NCI-H460 (cell line): ENCODE data around the gene DAAM2. TPM values are rescaled to one million over a fixed set of nuclear protein-coding genes. Genes with fewer than 3 reads are reported as not detected.

Source experiments
- DNase-seq: peaks from one replicate; pipeline ENCODE4 v3.0.0-alpha.2; 2016; ENCODE audit warnings: low read depth; ENCODE audit errors: extremely low read depth
- total RNA-seq: library from RNA; depleted of rRNA; stranded (reverse); fragments of >200 nt; shearing (Covaris generic); gene quantifications from 2 replicates; pipeline ENCODE4 v1.2.3, GENCODE V29; 2014

DAAM2 gene
- total RNA-seq, 1 experiment from 2014 or later: not detected

- DNase-seq: no peak
Measured at GRCh38 chr6:39881851-39882530, 89.8 kb downstream of the DAAM2 start.

GRCh38 chr6:39882531-39882899 lies 90.3 kb downstream of the DAAM2 start:
- no peak for DNase-seq

- DNase-seq: no peak
Measured at GRCh38 chr6:39884696-39885095, 92.5 kb downstream of the DAAM2 start.

- no peak for DNase-seq
Measured at GRCh38 chr6:39885691-39886090, 93.5 kb downstream of the DAAM2 start.

- no peak for DNase-seq
Measured at GRCh38 chr6:39886871-39887270, 94.7 kb downstream of the DAAM2 start.

DNA sequence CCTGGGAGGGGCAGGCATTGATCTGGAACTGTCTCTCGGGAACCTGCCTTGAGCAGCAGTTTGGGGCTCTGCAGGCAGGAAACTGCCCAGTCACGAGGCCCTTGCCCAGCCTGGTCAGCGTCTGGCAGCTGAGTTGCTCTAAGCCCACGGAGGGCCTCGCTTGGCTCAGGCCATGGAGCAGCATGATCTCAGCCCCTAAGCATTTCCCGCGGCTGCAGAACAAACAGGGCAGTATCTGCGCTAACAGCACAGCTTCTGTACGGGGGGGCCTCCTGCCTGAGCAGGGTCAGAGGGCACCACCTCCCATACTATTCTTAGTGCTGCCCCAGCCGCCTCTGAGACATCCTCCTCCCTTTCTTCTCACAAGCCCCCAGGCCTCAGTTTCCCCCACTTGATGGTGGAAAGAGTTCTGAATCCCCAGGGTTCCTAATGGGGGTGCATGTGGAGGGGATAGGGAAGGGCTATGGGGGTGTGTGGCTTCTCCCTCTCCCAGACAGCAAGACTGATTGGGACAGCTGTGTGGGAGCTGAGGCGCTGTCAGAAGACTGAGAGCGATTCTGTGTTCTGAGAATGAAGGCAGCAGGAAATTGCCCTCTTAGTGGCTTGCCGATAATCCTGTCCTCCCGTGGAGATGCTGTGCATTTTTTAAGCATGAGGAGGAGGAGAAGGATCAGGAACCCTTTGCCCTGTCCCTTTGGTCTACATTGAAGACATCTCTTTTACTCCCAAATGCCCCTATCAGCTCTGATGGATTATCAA lies 95.7 kb downstream of the DAAM2 start:
- DNase-seq: no peak

- DNase-seq: no peak
Measured at GRCh38 chr6:39889229-39889628, 97.1 kb downstream of the DAAM2 start.

DNA sequence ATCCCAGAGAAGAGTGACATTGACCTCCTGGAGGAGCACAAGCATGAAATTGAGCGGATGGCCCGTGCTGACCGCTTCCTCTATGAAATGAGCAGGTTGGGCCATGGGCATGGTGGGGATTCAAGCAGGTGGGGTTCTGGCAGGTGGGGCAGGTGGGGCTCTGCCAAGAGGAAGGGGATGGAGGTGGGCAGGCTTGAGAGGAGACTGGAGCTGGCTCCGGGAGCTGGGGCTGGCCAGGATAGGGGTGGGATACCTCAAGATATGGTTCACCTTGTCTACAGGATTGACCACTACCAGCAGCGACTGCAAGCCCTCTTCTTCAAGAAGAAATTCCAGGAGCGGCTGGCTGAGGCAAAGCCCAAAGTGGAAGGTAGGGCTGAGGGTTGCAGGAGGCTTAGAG lies 99.2 kb downstream of the DAAM2 start:
- DNase-seq: no peak

GRCh38 chr6:39891976-39892375 lies 99.8 kb downstream of the DAAM2 start:
- no peak for DNase-seq

DNA sequence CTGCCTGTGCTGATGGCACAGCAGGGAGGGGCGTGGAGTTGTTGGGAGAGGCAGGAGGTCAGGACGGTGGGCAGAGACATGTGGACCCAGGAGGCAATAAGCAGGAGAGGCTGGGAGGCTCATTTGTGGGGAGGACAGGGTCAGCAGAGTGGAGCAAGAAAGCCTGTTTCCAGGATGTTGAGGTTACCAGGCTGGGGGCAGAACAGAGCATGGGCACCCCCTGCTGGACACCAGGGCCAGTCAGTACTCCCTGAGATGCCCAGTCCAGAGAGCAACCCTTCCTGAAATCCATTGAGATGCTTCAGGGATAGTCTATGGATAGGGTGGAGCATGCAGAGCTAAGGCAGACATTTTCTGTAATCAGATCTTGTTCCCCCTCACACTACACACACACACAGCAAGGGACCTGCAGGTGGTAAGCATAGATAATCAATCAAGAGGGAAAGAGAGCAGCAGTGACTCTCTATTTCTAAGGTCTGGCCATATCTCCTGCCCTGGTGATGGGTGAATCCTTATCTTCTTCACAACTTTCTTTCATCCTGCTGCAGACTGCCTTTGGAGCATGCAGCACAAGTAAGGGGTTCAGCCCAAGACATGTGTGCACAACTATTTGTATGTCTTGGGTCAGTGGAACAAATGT lies 100.4 kb downstream of the DAAM2 start:
- DNase-seq: no peak

- no peak for DNase-seq
Measured at GRCh38 chr6:39893286-39893685, 101.1 kb downstream of the DAAM2 start.

DNA sequence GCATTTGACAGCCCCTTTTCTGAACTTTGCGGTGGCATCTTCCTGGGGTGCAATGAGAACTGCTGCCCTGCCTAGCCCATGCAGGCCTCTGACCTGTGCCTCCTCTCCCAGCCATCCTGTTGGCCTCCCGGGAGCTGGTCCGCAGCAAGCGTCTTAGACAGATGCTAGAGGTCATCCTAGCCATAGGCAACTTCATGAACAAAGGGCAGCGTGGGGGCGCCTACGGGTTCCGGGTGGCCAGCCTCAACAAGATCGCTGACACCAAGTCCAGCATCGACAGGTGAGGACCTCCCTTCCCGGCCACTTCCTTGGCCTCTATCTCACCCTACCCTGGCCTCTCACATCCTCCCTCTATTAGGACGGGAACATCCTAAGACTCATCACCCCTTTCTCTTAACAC lies 104.5 kb downstream of the DAAM2 start:
- DNase-seq: no peak

- no peak for DNase-seq
Measured at GRCh38 chr6:39897698-39898097, 105.5 kb downstream of the DAAM2 start.

- DNase-seq: no peak
Measured at GRCh38 chr6:39898625-39899024, 106.4 kb downstream of the DAAM2 start.

DNA sequence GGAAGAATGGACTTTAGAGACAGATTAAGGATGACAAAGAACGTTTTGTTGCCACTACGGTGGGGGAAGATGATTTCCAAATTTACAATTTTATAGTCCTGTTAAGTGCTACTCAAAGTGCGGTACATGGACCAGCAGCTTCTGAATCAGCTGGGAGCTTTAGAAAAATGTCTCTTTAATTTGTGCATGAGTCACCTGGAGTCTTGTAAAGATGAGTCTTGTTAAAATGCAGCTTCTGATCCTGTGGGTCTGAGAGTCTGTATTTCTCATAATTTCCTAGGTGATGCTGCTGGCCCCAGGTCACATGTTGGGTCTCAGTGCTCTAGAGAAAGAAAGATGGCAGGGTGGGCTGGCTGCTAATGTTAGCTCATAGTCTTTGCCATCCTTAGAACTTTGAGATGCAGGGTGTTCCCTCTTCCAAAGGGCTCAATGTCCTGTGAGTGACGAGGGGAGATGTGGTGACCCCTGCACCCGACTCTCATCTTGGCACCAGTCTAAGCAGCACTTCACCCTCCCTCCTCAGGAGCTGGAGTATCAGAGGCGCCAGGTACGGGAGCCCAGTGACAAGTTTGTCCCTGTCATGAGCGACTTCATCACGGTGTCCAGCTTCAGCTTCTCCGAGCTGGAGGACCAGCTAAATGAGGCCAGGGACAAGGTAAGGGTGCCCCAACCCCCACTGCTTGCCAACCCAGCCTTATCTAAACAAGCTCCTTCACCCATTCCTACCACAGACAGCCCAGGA lies 107.5 kb downstream of the DAAM2 start:
- DNase-seq: no peak

DNA sequence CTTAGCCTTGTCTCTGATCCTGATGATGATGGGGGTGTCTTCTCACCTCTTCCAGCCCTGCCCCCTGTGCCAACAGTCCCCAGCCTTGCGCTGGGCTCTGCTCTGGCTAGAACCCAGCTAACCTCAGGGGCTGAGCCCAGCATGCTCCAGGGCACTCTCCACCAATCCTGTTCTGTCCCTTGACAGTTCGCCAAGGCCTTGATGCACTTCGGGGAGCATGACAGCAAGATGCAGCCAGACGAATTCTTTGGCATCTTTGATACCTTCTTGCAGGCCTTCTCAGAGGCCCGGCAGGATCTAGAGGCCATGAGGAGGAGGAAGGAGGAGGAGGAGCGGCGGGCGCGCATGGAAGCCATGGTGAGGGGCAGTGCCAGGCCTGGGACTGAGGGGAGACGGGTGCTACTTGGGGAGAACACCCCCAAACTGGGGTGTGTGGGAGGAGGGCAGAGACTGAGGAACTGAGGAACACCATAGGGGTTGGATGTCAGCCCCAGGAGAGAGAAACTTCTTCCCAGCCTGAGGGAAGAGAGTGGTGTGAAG lies 109.0 kb downstream of the DAAM2 start:
- no peak for DNase-seq

DNA sequence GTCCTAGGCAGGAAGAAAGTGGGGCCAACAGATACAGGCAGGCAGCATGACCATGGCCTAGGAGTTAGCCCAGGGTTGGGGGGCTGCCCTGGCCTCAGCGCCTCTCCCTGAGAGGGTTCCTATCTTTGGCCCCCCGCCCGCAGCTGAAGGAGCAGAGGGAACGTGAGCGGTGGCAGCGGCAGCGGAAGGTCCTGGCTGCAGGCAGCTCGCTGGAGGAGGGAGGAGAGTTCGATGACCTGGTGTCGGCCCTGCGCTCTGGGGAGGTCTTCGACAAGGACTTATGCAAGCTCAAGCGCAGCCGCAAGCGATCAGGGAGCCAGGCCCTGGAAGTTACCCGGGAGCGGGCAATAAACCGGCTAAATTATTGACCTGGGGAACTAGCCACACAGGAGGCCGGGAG lies 109.5 kb downstream of the DAAM2 start:
- DNase-seq: no peak

- no peak for DNase-seq
Measured at GRCh38 chr6:39902136-39902535, 110.0 kb downstream of the DAAM2 start.

DNA sequence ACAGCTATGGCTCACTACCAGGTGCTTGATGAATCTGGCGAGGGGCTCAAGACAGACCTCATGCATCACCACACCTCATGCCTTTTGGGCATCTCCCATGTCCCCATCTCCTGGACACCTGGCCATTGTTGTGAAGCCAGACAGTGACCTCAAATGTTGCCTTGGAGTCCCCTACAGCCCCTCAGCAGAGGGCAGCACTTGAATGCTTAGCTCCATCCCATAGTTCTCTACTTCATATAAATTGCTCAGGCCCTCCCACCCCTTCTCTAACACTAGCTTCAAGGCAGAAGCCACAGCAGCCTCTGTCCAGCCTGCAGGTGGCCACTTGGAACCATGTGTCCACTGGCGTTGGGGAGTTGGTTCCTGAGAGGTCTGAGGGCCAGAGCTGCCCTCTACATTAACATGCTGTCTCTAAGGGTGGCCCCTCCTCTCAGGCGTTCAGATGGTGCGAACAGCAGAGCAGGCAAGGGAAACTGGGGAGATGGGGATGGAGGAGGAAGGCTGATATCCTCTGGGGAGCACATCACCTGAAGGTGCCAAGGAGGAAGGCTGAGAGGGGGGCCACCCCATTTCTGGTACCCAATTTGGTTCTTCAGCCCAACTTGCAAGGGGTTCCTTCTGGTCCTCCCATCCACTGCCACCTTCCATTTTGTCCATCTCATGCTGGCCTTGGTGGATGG lies 110.8 kb downstream of the DAAM2 start:
- DNase-seq: no peak

DNA sequence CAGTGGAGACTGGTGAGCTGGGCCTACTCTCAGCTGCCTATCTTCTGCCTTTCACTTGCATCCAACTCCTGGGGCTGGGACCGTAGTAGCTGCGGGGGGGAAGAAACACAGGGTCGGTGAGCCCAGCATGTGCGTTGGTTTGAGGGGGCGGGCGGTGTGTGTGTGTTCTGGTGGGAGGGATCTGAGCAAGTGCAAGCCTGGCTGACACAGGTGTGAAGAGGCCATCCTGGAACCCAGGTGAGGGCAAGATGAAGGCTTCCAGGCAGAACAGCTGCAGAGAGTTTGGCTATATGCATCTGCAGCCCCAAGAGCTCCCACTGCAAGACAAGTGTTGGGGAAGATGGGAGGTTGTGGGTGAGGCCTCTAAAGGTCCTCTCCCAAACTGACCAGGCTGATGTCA lies 111.5 kb downstream of the DAAM2 start:
- no peak for DNase-seq
